Dendritic cell treated with granulocyte-macrophage colony-stimulating factor and Interleukin-4, amounts not matched to agents 40 ng/mL and 50 ng/mL, for 4 days (primary cell): ENCODE measurements around the gene GALK1.
"Not testable (repeated sequence)": the region's sequence is repeated elsewhere in the genome, so short reads cannot be mapped to it uniquely, and the experiment has no call there.

Source experiments
- H3K27ac Mint-ChIP-seq: one replicate; pipeline ENCODE4 v1.8.0; 2022; ENCODE audit warnings: mild to moderate bottlenecking, mixed read lengths
- H3K27me3 Mint-ChIP-seq: one replicate; pipeline ENCODE4 v1.8.0; 2022; ENCODE audit warnings: mild to moderate bottlenecking, mixed read lengths
- H3K36me3 Mint-ChIP-seq: one replicate; pipeline ENCODE4 v1.8.0; 2022; ENCODE audit warnings: low read depth, mixed read lengths
- H3K4me1 Mint-ChIP-seq: one replicate; pipeline ENCODE4 v1.8.0; 2022; ENCODE audit warnings: low read depth, mixed read lengths
- H3K4me3 Mint-ChIP-seq: one replicate; pipeline ENCODE4 v1.8.0; 2022; ENCODE audit warnings: mild to moderate bottlenecking, moderate library complexity, mixed read lengths
- H3K9me3 Mint-ChIP-seq: one replicate; pipeline ENCODE4 v1.8.0; 2022; ENCODE audit warnings: mixed read lengths
- intact Hi-C: fragments of 100-400 bp; cut with micrococcal nuclease; formaldehyde crosslinking; loops from one replicate; pipeline ENCODE4 v1.15.0; 2022

GALK1 gene

GRCh38 chr17:75778066-75778860 is 13.3 kb upstream of the GALK1 start:
- peaks cover 57% of the 10 kb centered on the region for H3K36me3 Mint-ChIP-seq
- peak overlapping the region; percentile 95 for H3K27ac Mint-ChIP-seq
- H3K9me3 Mint-ChIP-seq, H3K27me3 Mint-ChIP-seq, intact Hi-C loops: not testable (repeated sequence)
- peak overlapping the region; percentile 86 for H3K4me3 Mint-ChIP-seq
- peaks cover 23% of the 10 kb centered on the region for H3K4me1 Mint-ChIP-seq

- peaks cover 57% of the 10 kb centered on the region for H3K36me3 Mint-ChIP-seq
- H3K4me1 Mint-ChIP-seq: peaks cover 20% of the 10 kb centered on the region
- H3K27ac Mint-ChIP-seq: peak overlapping the region; percentile 95
- no peaks in the 10 kb centered on the region for H3K27me3 Mint-ChIP-seq
- H3K9me3 Mint-ChIP-seq: no peaks in the 10 kb centered on the region
- peak overlapping the region; percentile 67 for H3K4me3 Mint-ChIP-seq
- intact Hi-C loops: no loop called here
Measured at GRCh38 chr17:75777296-75777922, 12.4 kb upstream of the GALK1 start.

- H3K9me3 Mint-ChIP-seq: no peaks in the 10 kb centered on the region
- peaks cover 20% of the 10 kb centered on the region for H3K4me1 Mint-ChIP-seq
- peaks cover 57% of the 10 kb centered on the region for H3K36me3 Mint-ChIP-seq
Measured at GRCh38 chr17:75776386-75777295, 11.6 kb upstream of the GALK1 start.

GRCh38 chr17:75774991-75775668 is 10.1 kb upstream of the GALK1 start:
- Mint-ChIP-seq H3K27me3 (no peaks in the 10 kb centered on the region), H3K36me3 (peaks cover 57% of the 10 kb centered on the region), H3K27ac (peak overlapping the region; percentile 68), H3K4me1 (peaks cover 20% of the 10 kb centered on the region), H3K9me3 (no peaks in the 10 kb centered on the region), H3K4me3 (no peak overlapping the region)
- intact Hi-C loops: no loop called here

More at GRCh38 chr17:75776386-75777295, 11.6 kb upstream of the GALK1 start:
- intact Hi-C loops: no loop called here
- Mint-ChIP-seq H3K4me3 (peak overlapping the region; percentile 67), H3K27ac (peak overlapping the region; percentile 68), H3K27me3 (no peaks in the 10 kb centered on the region)

GRCh38 chr17:75774471-75774990 is 9.5 kb upstream of the GALK1 start:
- no peaks in the 10 kb centered on the region for H3K9me3 Mint-ChIP-seq
- peaks cover 53% of the 10 kb centered on the region for H3K36me3 Mint-ChIP-seq
- intact Hi-C loops: no loop called here
- no peaks in the 10 kb centered on the region for H3K27me3 Mint-ChIP-seq
- no peak overlapping the region for H3K4me3 Mint-ChIP-seq
- H3K27ac Mint-ChIP-seq: no peak overlapping the region
- peaks cover 20% of the 10 kb centered on the region for H3K4me1 Mint-ChIP-seq

GRCh38 chr17:75773808-75774470 is 8.9 kb upstream of the GALK1 start:
- Mint-ChIP-seq H3K4me3 (no peak overlapping the region), H3K27me3 (no peaks in the 10 kb centered on the region), H3K27ac (no peak overlapping the region), H3K36me3 (peaks cover 47% of the 10 kb centered on the region), H3K9me3 (no peaks in the 10 kb centered on the region), H3K4me1 (peaks cover 20% of the 10 kb centered on the region)
- intact Hi-C loops: no loop called here

GRCh38 chr17:75773121-75773807 is 8.3 kb upstream of the GALK1 start:
- no peaks in the 10 kb centered on the region for H3K27me3 Mint-ChIP-seq
- H3K27ac Mint-ChIP-seq: no peak overlapping the region
- peaks cover 20% of the 10 kb centered on the region for H3K4me1 Mint-ChIP-seq
- H3K9me3 Mint-ChIP-seq: no peaks in the 10 kb centered on the region
- intact Hi-C loops: no loop called here
- no peak overlapping the region for H3K4me3 Mint-ChIP-seq
- peaks cover 40% of the 10 kb centered on the region for H3K36me3 Mint-ChIP-seq

- peaks cover 24% of the 10 kb centered on the region for H3K36me3 Mint-ChIP-seq
- no peak overlapping the region for H3K4me3 Mint-ChIP-seq
- intact Hi-C loops: no loop called here
- no peak overlapping the region for H3K27ac Mint-ChIP-seq
- H3K4me1 Mint-ChIP-seq: peaks cover 14% of the 10 kb centered on the region
- no peaks in the 10 kb centered on the region for H3K9me3 Mint-ChIP-seq
- H3K27me3 Mint-ChIP-seq: peaks cover 2% of the 10 kb centered on the region
Measured at GRCh38 chr17:75771334-75772281, 6.6 kb upstream of the GALK1 start.

- H3K4me1 Mint-ChIP-seq: peaks cover 7% of the 10 kb centered on the region
- no peaks in the 10 kb centered on the region for H3K9me3 Mint-ChIP-seq
- peaks cover 4% of the 10 kb centered on the region for H3K36me3 Mint-ChIP-seq
- H3K4me3 Mint-ChIP-seq: no peak overlapping the region
- intact Hi-C loops: no loop called here
- no peak overlapping the region for H3K27ac Mint-ChIP-seq
- H3K27me3 Mint-ChIP-seq: peaks cover 2% of the 10 kb centered on the region
Measured at GRCh38 chr17:75769536-75769935, 4.5 kb upstream of the GALK1 start.

GRCh38 chr17:75767881-75768280 is 2.9 kb upstream of the GALK1 start:
- Mint-ChIP-seq H3K36me3 (peaks cover 7% of the 10 kb centered on the region), H3K27ac (no peak overlapping the region), H3K9me3 (no peaks in the 10 kb centered on the region), H3K27me3 (peaks cover 2% of the 10 kb centered on the region), H3K4me3 (no peak overlapping the region), H3K4me1 (peaks cover 23% of the 10 kb centered on the region)
- intact Hi-C loops: no loop called here

- peaks cover 27% of the 10 kb centered on the region for H3K4me1 Mint-ChIP-seq
- peaks cover 2% of the 10 kb centered on the region for H3K27me3 Mint-ChIP-seq
- H3K9me3 Mint-ChIP-seq: no peaks in the 10 kb centered on the region
- intact Hi-C loops: no loop called here
- H3K36me3 Mint-ChIP-seq: peaks cover 25% of the 10 kb centered on the region
- no peak overlapping the region for H3K27ac Mint-ChIP-seq
- no peak overlapping the region for H3K4me3 Mint-ChIP-seq
Measured at GRCh38 chr17:75765981-75766380, 989 bp upstream of the GALK1 start.

- Mint-ChIP-seq H3K4me1 (peaks cover 27% of the 10 kb centered on the region), H3K4me3 (peak overlapping the region; percentile 79), H3K36me3 (peaks cover 28% of the 10 kb centered on the region), H3K27me3 (peaks cover 2% of the 10 kb centered on the region), H3K27ac (peak overlapping the region; percentile 79), H3K9me3 (no peaks in the 10 kb centered on the region)
- intact Hi-C loops: loop anchor here (5.0 kb wide), 1 partner anchor 68 kb away; no protein-coding TSS in a partner anchor
Measured at GRCh38 chr17:75764417-75764710, 628 bp downstream of the GALK1 start.
